GM20431 (cell line): ENCODE measurements around the gene ZP1.

Experiments
- in situ Hi-C: fragments of 300-500 bp; cut with MseI, MboI; formaldehyde crosslinking; loops from one replicate; pipeline ENCODE4 v1.15.0; 2020; ENCODE audit warnings: low sequenced_read_pairs; ENCODE audit not compliant: unreplicated experiment

Gene ZP1

GRCh38 chr11:60857378-60858232 is 9.7 kb upstream of the ZP1 start:
- in situ Hi-C loops, result no loop called here

GRCh38 chr11:60858236-60858635 is 9.1 kb upstream of the ZP1 start:
- in situ Hi-C loops, result no loop called here

DNA sequence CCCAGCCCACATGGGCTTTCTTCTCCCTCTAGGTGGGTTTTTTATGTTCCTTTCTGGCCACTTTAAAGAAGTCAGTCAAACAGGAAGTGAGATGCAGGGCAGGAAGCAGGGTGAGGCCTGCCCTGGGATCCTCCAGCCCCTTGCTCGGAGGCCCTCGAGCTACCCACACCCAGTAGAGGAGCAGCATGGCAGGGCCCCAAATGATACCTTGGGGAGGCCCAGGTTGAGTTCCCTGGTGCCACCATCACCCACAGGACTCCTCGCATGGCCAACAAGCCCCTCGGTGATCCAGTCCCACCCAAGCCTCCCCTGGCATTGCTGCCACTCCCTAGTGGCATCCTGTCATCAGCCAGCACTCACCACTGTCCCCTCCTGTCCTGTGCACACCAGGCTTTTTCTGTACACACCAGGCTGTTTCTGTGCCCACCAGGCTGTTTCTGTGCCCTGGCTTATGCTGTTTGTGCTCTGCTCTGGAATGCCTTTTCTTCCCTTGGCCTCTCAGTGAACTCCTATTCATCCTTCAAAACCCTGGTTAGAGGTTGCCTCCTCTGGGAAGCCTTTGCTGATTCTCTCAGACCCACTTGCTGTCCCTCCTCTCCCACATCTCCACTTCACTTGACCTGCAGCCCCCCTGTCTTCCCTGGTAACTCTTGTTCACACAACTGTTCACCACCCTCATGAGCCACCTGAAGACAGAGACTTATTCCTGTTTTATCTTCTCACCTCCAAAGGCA is 8.4 kb upstream of the ZP1 start:
- in situ Hi-C loops, result no loop called here

DNA sequence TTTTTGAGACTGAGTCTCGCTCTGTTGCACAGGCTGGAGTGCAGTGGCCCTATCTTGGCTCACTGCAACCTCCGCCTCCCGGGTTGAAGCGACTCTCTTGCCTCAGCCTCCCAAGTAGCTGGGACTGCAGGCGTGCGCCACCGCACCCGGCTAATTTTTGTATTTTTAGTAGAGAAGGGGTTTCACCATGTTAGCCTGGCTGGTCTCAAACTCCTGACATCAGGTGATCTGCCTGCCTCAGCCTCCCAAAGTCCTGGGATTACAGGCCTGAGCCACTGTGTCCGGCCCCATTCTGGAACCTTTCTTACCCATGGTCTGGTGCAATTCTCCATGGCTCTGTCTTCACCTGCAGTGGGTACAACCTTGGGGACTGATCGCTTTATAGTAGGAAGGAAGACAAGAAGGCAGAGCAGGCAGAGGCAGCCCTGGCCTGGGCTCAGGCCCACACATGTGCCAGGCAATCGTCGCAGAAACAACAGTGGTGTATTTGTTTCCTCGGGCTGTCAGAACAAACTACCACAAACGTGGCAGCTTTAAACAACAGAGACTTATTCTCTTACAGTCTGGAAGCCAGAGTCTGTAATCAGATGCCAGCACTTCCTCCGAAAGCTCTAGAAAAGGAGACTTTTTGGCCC is 7.6 kb upstream of the ZP1 start:
- in situ Hi-C loops, result no loop called here

DNA sequence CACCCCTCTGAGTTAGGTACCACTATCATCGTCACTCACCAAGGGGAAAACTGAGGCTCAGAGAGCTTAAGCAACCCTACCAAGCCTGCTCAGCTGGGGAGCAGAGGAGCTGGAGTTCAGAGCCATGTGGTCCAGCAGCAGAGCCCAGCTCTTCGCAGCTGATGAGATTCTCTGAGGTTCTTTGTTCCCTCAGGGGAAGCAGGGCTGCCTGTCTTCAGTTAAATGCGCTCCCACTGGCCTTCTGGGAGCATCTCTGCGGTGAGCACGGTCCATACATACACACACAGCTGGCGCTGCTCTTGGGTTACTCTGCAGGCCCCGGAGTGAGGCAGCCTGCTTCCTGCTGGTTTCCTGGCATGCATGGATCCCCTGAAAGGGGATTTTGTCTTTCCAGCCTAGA is 6.4 kb upstream of the ZP1 start:
- in situ Hi-C loops, result no loop called here

- in situ Hi-C loops, result no loop called here
These were observed 5.2 kb upstream of the ZP1 start for GRCh38 chr11:60862171-60862570.

DNA sequence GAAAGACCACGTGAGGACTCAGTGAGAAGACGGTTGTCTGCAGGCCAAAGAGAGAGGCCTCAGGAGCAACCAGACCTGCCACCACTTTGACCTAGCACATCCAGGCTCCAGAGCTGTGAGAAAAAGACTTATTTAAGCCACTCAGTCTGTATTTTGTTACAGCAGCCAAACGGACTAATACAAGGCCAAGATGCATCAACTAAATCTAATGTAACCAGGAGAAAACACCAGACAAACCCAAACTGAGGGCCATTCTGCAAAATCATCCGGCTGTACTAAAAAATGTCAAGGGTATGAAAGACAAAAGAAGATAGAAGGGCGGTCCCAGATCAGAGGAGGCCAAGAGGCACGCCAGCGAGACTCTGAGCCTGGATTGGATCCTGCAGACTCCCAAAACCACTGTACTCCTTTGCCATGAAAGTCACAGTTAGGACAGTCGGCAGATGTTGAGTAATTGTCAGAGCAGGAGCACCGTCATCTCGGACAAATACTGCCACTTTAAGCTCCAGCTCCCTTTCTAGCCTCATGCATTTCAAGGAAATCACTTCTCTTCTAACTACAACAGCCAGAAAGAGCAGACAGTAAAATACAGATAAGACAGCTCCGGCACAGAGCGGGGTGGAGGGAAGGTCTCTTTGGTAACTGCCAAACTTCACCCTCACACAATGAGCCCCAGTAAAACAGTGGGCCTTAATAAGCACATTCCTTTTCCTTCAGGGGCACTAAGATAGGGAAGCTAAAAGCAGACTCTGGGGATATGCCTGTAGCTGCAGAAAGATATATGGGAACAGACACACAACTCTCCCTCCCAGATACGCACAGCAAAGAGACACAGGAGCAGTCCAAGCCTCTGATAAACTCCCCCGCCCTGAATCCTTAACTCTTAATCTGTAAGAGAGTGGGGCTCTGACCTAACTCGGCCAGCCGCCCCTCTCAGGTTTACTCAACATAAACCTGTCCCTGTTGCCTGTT is 3.5 kb upstream of the ZP1 start:
- in situ Hi-C loops, result no loop called here

GRCh38 chr11:60864856-60865513 is 2.4 kb upstream of the ZP1 start:
- in situ Hi-C loops, result no loop called here

DNA sequence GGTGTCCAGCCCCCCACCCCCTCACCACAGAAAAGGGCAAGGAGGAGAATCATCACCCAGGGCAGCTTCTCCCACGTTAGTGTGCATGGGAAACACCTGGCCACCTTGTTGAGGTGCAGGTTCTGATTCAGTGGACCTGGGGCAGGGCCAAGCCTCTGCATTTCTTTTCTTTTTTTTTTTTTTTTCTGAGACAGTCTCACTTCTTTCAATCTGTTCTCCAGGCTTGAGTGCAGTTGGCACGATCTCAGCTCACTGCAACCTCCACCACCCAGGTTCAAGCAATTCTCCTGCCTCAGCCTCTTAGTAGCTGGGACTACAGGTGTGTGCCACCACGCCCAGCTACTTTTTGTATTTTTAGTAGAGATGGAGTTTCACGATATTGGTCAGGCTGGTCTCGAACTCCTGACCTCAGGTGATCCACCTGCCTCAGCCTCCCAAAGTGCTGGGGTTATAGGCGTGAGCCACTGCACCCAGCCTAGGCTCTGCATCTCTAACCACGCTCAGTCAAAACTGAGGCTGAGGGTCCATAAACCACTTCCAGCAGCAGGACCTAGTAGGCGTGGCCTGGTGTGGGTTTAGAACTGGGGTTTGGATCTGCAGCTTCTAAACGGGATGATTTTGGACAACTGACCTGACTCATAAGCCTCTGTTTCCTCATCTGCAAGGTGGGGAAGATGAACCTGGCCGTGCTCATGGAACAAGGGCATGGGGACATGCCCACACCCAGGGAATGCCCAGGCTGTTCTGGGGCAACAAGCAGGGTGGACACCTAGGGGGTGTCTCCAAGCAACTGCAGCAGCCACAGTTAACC is 734 bp downstream of the ZP1 start:
- in situ Hi-C loops, result no loop called here

- in situ Hi-C loops, result no loop called here
These were observed 1.5 kb downstream of the ZP1 start for GRCh38 chr11:60868682-60869450.

DNA sequence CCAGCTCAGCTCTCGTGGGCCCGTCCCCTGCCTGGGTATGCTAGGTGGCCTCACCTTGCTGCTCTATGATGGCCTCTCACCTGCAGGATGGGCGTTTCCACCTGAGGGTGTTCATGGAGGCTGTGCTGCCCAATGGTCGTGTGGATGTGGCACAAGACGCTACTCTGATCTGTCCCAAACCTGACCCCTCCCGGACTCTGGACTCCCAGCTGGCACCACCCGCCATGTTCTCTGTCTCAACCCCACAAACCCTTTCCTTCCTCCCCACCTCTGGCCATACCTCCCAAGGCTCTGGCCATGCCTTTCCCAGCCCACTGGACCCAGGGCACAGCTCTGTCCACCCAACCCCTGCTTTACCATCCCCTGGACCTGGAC is 2.1 kb downstream of the ZP1 start:
- in situ Hi-C loops, result no loop called here

DNA sequence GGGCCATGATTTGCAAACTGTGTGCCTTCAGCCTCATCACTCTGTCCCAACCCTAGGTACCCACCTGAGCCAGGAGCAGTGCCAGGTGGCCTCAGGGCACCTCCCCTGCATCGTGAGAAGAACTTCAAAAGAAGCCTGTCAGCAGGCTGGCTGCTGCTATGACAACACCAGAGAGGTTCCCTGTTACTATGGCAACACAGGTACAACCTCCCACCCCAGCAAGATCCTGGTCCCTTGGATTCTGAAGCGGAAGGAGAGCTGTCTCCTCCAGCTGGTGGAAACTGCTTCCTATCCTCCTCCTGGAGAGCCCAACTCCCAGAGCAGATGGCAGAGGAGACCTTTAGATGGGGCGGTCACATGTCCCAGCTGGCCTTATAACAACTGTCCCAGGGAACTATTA is 2.9 kb downstream of the ZP1 start:
- in situ Hi-C loops, result no loop called here

GRCh38 chr11:60870733-60871377 is 3.5 kb downstream of the ZP1 start:
- in situ Hi-C loops, result no loop called here

DNA sequence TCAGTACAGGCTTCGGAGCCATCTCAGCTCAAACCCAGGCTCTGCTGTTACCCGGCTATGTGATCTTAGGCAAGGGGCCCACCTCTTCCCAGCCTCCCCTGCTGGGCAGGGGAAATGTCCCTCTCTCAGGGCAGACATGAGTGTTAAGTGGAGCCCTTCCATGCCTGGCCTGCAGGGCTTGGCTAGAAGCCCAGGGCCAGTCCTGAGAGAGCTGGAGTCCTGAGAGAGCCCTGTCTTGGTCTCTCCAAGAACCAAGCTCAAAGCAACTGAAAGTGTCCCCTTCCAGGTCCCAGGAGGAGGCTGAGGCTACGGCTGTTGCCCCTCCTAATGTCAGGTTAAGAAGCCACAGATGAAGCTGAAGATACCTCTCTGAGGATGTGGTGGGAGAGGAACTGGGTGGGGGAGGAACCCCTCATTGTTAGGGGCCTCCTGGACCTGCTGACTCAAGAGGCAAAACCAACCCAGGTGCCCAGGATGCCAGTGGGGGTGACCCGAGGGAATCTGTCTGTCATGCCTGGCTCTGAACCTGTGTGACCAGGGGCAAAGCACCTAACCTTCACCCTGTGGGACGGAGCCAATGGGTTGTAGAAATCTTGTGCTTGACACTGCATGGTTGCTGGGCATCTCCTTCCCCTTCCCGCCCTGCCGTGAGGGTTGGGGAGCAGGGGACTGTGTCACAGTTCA is 4.2 kb downstream of the ZP1 start:
- in situ Hi-C loops, result no loop called here

- in situ Hi-C loops, result no loop called here
These were observed 5.0 kb downstream of the ZP1 start for GRCh38 chr11:60872124-60872960.

GRCh38 chr11:60872961-60873524 is 5.7 kb downstream of the ZP1 start:
- in situ Hi-C loops, result no loop called here
